IPS DF 4.7 (cell line): ENCODE results near the gene KRTAP3-1.
"Not testable (repeated sequence)": the region's sequence is repeated elsewhere in the genome, so short reads cannot be mapped to it uniquely, and the experiment has no call there.

Experiments
- DNase-seq: peaks from one replicate; pipeline ENCODE4 v3.0.0-alpha.2; 2013; ENCODE audit warnings: low spot score; ENCODE audit errors: extremely low read depth

The KRTAP3-1 gene

DNA sequence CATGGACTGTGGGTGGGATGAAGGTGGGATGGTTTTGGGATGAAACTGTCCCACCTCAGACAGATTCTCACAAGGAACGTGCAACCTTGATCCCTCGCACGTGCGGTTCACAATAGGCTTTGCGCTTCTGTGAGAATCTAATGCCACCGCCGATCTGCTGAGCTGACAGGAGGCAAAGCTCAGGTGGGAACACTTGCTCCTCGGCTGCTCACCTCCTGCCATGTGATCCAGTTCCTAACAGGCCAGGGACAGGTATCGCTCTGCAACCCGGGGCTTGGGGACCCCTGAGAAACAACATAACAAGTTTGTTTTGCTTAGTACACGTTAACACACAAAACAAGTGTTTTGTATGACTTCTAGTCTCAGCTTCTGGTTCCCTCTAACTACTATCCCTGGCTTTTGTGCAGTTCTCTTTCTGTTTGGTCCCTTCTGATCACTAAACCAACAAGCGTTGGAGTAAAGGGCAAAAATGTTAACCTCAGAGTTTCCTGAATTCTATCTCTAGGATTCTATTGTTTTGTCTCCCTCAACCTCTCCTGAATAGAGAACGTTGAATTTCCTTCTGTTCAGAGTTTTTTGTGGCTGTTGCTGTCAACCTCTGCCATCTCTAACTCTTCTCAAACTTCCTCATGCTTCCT lies 7.8 kb upstream of the KRTAP3-1 start:
- no peak for DNase-seq

DNA sequence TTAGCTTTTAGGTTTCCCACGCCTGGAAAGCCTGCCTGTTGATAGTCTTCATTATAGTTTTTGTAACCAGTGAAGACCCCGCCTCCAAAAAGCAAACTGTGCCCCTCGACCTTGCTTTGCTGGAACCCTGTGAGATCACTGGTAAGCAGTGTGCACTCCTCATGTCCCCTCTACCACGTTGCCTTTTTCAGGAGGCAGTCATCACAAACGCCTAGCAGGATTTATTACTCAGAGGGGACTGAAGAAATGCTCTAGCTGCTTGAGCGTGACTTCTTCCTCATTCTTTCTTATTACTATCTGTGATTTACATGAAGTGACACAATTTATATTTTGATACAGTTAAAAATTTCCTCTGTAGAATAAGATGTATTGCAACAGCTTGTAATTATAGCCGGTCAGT lies 6.5 kb upstream of the KRTAP3-1 start:
- DNase-seq: no peak

DNA sequence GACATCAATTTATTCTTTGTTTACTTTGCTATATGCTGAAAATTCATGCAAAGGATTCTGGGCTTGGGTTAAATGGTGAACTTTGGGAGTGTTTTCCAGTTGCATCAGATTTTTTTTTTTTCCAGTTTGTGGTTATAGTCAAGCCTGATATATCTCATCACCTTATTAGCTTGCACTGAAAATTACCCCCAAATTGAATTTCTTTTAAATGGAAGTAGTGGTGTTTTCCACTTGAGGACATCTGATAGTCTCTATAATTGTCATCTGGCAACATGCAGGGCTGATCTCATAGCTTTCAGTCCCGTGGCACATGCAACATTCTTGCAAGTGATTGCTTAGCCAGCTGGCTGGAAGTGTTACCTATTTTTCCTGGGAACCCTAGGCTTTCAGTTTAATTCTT lies 4.7 kb upstream of the KRTAP3-1 start:
- DNase-seq: no peak

DNA sequence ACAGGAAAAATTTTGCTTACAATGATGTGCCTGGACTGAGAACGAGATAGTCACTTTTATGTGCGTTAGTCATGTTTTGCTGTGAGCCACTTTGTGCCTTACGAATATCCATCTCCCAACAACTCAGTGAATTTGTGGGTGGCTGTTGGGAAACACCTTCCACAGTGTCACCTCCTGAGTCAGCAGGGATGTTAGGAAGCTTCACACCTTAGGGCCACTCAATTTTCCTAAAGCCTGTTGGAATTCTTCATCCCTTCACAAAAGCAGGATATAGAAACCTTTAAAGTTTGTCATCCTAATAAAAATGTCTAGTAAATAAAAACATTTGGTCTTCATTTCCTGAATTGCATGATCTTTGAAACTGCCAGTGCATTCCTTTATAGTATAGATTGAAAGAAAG lies 4.3 kb upstream of the KRTAP3-1 start:
- DNase-seq: no peak

DNA sequence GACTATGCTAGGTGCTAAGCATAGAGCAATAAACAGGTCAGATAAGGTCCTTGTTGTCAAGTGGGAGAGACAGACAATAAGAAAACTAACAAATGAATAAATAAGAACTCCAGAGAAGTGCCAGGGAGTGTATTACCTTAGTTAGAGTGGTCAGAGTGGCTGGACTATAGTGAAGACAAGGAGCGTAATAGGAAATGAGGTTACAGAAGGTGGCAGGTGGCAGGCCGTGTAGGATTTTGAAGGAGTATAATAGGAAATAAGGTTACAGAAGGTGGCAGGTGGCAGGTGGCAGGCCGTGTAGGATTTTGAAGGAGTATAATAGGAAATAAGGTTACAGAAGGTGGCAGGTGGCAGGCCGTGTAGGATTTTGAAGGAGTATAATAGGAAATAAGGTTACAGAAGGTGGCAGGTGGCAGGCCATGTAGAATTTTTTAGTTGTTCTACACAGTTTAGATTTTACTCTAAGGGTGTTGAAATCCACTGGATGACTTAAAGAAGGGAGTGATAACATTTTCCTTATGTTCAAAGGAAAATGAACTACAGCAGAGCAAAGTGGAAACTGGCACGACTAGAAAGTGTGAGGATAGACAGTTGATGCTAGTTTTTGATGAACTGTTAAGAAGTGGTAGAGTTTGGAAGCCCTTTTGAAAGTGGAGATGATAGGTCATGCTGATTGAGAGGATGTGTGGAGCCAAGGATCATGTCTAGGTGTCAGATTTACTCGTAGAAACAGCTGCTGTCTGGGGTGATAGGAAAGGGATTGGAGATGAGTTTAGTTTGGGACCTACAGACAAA lies 3.6 kb upstream of the KRTAP3-1 start:
- no peak for DNase-seq

DNA sequence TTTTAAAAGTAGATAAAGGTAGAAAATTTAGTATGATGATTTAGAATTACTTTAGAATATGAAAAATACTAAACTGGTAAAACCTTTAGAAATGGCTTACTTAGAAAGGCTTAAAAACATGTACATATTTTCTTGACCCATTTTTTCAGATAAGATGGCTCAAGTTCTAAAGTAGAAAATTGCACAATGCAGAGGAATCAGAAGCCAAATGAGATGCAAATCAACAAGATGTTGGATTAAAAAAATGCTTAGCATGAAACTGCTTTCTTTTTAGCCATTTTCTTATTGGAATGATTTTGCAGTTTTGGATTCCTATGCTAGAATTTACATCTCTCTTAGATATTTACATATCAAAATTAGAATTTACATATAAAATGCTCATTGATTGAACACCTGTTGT lies 1.5 kb upstream of the KRTAP3-1 start:
- no peak for DNase-seq

DNA sequence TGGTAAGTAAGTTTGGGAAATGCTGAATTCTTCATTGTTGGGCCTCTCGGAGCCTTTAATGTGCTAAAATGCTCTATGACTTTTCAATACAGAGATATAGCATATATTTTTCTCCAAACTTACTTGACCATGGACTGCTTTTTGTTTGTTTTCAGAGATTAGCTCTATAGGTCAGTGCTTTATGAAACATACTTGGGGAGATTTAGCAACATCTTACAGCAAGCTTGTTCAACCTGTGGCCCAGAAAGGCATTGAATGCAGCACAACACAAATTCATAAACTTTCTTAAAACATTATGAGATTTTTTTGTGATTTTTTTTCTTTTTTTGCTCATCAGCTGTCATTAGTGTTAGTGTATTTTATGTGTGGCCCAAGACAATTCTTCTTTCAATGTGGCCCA lies 1.0 kb upstream of the KRTAP3-1 start:
- DNase-seq: no peak

DNA sequence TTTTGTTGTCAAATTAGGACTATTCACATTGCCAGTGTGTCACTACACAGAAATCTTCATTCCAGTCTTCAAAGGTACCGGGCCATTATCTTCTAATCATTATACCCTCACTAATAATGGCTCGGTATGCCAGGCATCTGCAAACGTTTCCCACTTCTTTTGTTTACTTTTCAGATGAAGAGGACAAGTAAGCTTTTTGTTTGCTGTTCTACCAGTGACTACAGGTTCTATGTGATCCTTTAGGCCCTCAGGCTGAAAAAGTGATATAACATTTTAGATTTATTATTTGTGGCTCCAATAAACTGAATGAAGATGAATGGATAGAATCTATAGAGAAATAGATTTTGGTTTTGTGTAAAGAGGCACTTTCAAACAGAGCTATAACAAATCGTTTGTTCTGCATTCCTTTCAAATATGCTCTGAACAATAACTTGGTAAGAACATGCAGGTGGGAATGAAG lies 403 bp upstream of the KRTAP3-1 start:
- DNase-seq: no peak

DNA sequence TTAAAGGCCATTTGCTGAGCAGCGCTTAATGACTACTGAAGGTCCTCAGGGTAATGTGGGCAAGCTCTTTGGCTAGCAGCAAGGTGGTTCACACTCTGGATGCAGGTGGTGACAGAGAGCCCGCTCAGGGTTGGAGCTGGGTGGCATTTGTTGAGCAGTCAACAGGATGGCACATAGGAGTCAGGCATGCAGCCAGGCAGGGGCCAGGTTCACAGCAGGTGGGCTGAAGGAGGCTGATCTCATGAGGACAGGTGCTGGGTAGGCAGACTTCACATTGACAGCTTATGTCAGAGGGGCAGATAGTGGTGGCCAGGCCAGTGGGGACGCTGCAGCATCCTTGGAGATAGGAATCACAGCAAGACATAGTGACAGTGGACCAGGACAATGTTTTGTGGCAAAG lies 4.5 kb downstream of the KRTAP3-1 start:
- no peak for DNase-seq

DNA sequence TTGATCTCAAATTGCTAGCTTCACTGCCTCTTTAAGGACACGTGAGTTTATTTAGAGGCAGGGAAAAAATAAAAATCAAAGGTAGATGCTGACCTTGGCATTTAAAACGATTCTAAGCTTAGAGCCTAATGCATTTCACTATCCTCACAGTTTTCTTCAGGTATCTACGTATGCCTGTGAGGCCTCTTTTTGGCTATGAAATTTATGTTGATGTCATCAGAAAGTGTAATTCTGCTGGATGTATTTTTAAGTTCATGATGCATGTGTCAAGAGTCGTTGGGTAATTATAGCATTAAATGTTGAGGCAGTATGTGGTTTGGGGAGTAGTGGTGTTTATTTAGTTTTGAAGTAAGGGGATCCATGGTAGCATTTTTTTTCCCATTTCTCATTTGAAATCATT lies 5.0 kb downstream of the KRTAP3-1 start:
- DNase-seq: no peak

DNA sequence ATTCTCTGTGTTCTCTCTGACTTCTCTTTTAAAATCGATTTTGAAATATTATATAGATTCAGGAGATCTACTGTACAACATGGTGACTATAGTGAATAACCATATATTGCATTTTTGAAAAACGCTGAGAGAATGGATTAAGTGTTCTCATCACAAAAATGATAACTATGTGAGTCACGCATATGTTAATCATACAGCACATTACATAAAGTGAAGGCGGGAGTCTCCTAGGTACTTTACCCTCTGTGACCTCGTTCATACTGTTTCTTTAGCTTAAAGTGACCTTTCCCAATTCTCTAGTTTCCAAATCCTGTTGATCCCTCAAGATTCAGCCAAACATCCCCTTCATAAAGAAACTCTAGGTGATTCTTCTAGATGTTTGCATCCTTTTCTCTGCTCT lies 6.1 kb downstream of the KRTAP3-1 start:
- no peak for DNase-seq

DNA sequence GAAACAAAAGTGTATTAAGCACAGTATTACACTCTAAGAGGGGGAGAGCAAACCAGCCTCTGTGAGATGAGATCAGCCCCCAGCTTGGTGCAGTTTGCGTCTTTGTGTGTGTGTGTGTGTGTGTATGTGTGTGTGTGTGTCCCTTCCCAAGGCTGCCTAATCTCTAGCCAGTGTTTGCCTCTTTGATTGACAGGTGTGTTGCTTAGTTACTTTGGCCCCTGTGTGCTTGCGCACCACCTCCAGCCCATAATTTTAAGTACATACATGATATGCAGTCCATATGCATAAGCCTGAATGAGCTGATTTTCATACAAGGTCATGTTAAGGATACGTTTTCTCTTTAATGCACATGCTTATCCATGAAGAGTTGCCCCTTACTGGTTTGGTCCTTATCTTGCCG lies 7.1 kb downstream of the KRTAP3-1 start:
- DNase-seq: no peak

DNA sequence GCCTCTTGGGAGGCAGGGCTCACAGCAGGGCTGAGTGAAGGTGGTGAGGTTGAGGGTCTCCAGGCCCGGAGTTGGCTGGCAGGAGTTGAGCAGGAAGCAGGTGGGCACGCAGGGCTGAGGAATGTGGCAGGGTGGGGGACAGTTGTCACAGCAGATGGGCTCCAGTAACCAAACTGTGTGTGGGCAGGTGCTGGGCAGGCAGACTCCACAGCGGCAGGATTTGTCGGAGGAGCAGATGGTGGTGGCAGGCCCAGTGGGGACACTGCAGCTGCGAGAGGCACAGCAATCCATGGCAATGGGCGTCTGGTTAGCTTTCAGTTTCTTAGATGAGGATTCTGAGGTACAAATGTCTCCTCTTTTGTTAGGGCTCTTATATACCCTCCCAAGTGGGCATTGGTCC lies 9.4 kb downstream of the KRTAP3-1 start, which contains the start of gene KRTAP3-2:
Gene KRTAP3-2 (minus strand): TSS at position 344 of the 400 bp plus-strand sequence. CDS start 53 bp downstream, at position 291.
- not testable (repeated sequence) for DNase-seq

DNA sequence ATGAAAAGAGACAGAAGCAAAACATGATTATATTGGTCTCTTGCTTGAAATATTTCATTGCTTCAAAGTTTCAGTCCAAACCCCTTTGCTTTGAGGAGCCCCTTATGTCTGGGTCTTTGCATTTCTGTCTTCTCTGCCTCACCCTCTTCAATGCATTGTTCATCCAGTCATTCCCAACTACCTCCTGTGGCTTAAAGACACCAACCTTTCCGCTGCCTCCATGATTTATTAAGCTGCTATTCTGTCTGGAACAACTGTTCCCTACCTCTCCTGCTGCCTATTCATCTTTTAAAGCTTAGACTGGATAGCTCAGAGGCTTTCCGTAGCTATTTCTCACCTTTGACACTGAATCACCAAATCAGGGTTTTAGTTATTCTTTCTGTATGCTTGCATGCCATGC lies 11.6 kb downstream of the KRTAP3-1 start:
- no peak for DNase-seq

DNA sequence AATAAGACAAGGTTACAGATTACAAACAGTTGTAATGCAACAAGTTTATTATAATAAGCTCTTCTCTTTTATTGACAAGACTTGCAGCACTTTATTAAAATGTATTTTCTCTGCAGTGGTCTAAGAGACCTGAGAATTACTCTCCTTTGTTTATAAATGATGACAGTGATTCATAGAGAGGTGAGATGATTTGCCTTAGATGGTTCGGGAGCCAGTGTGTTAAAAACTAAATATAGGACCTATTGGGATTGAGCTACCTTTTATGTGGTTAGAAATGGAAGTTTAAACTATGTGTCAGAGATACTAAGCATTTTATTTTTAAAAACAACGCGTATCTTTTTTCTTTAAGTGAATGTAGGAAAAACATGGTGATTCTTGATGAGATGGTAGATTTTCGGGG lies 12.1 kb downstream of the KRTAP3-1 start:
- no peak for DNase-seq

DNA sequence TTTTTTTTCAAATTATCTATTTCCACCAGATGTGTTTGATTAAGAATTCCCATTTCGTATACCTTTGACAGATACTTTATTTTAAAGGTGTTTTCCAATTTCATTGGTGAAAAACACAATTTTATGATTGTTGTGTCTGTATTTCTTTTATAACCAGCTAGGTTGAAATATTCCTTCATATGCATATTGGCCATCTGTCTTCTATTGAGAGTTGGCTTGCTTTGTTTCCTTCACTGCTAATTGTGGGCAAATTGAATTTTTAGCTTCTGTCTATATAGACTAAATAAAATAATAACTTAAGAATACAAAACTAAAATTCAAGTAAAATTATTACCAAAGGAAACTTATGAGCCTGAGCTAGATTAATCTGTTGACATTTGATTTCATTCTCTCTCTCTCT lies 13.8 kb downstream of the KRTAP3-1 start:
- no peak for DNase-seq

DNA sequence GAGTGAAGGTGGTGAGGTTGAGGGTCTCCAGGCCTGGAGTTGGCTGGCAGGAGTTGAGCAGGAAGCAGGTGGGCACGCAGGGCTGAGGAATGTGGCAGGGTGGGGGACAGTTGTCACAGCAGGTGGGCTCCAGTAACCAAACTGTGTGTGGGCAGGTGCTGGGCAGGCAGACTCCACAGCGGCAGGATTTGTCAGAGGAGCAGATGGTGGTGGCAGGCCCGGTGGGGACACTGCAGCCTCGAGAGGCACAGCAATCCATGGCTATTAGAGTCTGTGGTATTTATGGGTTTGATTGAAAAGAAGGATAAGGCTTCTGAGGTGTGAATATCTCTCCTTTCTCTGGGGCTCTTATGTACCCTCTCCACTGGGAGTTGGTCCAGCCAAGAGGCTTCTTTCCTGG lies 15.1 kb downstream of the KRTAP3-1 start, which contains the start of gene KRTAP3-3:
Gene KRTAP3-3 (minus strand): TSS at position 326 of the 400 bp plus-strand sequence. CDS start 67 bp downstream, at position 259.
- no peak for DNase-seq

DNA sequence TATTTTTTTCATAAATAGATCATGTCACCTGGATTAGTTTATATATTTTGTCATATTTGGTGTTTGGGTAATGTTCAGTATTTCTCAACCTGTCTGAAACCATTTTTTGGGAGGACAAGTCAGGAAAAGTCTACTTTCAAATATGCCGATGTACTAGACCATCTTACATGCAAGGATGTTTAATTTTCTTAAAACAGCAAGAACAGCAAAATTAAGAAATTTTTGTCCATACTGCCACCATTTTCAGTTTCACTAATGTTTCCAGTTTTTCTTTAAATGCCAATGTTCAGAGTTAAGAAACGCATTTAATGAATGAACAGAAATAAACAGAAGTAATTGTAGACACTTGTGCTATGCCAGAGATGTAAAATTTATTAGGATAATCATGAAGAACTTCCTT lies 15.8 kb downstream of the KRTAP3-1 start:
- DNase-seq: no peak

DNA sequence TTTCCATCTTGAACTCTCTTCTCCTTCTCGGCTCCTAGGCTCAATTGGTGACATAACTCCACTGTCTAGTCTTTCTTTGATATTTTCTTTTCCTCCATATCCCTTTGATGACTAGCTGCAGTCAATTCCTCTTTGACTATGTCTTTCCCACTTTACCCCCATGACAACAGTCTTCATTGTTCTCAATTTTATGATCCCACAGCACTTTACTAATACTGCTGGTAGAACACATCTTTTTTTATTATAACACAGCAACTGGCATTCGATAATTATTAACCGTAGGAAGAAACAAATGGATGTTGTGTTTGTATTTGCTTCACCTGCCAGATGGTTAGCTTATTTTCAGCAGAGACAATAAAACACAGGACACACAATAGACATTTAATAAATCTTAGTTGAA lies 16.3 kb downstream of the KRTAP3-1 start:
- DNase-seq: no peak

DNA sequence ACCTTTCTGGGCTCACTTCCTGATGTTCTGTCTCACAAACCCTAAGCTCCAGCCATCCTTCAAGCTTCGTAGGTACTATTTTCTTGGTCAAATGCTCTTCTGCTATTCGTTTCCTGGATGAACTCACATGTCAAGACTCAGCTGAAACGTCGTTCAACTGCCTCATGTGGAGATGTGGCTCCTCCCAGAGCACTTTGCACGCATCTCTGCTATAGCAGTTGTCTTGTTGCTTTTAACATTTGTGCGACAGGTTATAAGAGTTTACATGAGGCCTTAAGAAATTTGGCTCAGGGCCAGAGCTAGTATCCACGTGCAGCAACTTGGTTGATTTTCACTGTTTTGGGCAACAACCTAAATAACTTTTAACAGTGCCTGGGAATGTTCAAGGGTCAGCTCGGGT lies 22.0 kb downstream of the KRTAP3-1 start:
- no peak for DNase-seq

DNA sequence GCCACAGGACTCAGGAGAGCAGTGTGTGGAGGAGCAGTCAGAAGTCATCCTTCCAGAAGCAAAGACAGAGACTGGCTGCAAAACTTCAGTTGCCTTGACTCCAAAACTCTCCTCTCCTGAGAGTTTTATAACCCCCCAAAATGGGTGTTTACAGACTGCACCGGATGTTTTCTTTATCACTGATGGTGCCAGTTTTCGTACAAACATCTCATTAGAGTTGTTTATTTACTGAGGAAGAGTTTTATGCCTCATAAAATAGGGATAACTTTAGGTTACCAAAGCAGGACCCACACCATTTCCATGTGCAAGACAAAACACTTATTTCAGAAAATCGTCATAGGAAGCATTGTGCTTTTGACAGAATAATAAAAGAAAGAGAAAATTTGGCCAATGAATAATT lies 24.7 kb downstream of the KRTAP3-1 start, which contains the start of gene KRT40:
Gene KRT40 (minus strand): TSS at position 101 of the 400 bp plus-strand sequence. CDS start 53 bp downstream, at position 48.
- no peak for DNase-seq

DNA sequence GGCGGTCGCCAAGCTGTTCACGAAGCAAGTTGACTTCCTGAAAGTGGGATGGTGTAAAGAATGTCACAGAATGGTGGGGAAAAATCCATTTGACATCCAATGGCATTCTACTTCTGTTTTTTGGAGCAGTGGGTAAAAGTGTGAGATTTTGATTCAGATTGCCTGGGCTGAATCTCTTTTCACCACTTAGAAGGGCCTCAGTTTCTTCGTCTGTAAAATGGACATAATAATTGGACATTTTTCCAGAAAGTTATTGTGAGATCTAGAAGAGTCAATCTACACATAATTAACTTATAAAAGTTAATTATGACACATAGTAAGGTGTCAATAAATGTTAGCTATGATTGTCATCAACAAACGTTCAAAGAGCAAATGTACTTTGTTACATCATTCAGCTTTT lies 27.8 kb downstream of the KRTAP3-1 start:
- no peak for DNase-seq

DNA sequence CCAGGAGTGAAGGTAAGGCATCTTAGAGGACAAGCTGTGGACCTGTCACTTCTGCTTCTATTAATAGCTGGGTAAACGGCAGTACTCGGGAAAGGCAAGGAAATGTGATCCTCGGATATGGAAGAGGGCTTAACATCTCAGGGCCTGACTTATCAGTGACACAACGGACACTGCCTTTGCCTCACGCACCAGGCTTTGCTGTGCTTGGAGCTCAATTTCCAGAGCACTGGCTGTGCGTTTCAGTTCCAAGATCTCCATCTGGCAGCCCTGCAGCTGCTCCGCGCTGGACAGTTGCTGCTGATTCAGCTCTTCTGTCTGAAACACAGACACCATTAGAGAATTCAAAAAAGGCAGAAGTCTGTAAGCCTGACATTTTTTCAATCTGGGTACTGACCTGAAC lies 28.3 kb downstream of the KRTAP3-1 start:
- DNase-seq: no peak
